ENCODE results near the gene BCAS3.

DNA sequence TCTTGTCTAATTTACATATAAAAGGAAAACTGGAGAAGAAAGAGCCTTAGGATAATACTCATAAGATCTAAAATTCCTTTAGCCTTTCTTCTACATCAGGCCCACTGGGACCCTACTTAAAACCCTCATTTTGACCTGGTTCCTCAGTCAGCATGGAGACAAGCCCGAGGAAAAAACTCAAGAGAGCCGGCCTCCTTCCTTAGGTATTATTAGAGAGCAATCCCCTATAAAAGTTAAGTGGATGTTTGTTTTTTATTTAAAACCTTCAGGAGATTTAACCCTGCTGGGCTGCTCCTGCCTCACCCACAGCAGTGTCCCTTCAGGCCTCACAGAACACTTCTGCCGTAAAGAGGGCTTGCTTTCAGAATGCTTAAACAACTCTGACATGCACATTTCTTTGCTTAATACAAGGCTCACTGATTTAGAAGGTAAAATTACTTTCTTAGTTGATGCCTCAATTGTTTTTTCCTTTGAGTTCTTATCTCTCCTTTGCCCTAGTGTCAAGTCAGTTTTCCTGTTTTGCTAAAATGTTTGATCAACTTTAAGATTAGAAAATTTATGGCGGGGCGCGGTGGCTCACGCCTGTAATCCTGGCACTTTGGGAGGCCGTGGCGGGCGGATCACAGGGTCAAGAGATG lies 576.4 kb downstream of the BCAS3 start:
- TF ChIP-seq, protein P1, sequence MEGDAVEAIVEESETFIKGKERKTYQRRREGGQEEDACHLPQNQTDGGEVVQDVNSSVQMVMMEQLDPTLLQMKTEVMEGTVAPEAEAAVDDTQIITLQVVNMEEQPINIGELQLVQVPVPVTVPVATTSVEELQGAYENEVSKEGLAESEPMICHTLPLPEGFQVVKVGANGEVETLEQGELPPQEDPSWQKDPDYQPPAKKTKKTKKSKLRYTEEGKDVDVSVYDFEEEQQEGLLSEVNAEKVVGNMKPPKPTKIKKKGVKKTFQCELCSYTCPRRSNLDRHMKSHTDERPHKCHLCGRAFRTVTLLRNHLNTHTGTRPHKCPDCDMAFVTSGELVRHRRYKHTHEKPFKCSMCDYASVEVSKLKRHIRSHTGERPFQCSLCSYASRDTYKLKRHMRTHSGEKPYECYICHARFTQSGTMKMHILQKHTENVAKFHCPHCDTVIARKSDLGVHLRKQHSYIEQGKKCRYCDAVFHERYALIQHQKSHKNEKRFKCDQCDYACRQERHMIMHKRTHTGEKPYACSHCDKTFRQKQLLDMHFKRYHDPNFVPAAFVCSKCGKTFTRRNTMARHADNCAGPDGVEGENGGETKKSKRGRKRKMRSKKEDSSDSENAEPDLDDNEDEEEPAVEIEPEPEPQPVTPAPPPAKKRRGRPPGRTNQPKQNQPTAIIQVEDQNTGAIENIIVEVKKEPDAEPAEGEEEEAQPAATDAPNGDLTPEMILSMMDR (IDR thresholded peaks at IDR 0.05) = no peak
- TF ChIP-seq POLR2A (IDR thresholded peaks at IDR 0.05) = no peak
